ENCODE results near the gene NPAS3. TPM values are rescaled to one million over a fixed set of nuclear protein-coding genes. Genes with fewer than 3 reads are reported as not detected.

Gene NPAS3
- total RNA-seq, 6 donors from 2014 or later = 0.30 to 0.77 (median 0.59) TPM; not detected in 2

- TF ChIP-seq CTCF (IDR thresholded peaks at IDR 0.05) (no peak), EP300 (IDR thresholded peaks at IDR 0.05) (no peak), POLR2A (IDR thresholded peaks at IDR 0.05) (no peak), POLR2AphosphoS5 (IDR thresholded peaks at IDR 0.05) (no peak)
- WGBS, 2 donors = 86 to 88% methylated on average over 5 of the region's 5 CpGs
- Histone ChIP-seq H3K27ac (no peak overlapping the region), H3K36me3 (no peaks in the 10 kb centered on the region), H3K27me3 (no peaks in the 10 kb centered on the region), H3K4me3 (no peak overlapping the region), H3K9me3 (no peaks in the 10 kb centered on the region), H3K4me1 (no peaks in the 10 kb centered on the region)
- ATAC-seq (ENCODE audit: low FRiP score in 2 of 2) (no peak), DNase-seq (no peak)
Observed at GRCh38 chr14:33643426-33644181, 704.9 kb downstream of the NPAS3 start.

- Histone ChIP-seq H3K9me3 (no peaks in the 10 kb centered on the region), H3K27ac (no peak overlapping the region), H3K27me3 (no peaks in the 10 kb centered on the region), H3K4me1 (no peaks in the 10 kb centered on the region), H3K36me3 (no peaks in the 10 kb centered on the region), H3K4me3 (no peak overlapping the region)
- TF ChIP-seq CTCF (IDR thresholded peaks at IDR 0.05) (no peak), EP300 (IDR thresholded peaks at IDR 0.05) (no peak), POLR2A (IDR thresholded peaks at IDR 0.05) (no peak), POLR2AphosphoS5 (IDR thresholded peaks at IDR 0.05) (no peak)
- no peak for ATAC-seq (ENCODE audit: low FRiP score in 2 of 2)
- no peak for DNase-seq
- 82 to 84% methylated on average over 2 of the region's 2 CpGs for WGBS, 2 donors
Observed at GRCh38 chr14:33646692-33647260, 708.1 kb downstream of the NPAS3 start.

- no peak overlapping the region for H3K27ac ChIP-seq
- H3K27me3 ChIP-seq = no peaks in the 10 kb centered on the region
- peak in 1 of 2 donors; percentile 78 for ATAC-seq (ENCODE audit: low FRiP score in 2 of 2)
- H3K9me3 ChIP-seq = no peaks in the 10 kb centered on the region
- TF ChIP-seq CTCF (IDR thresholded peaks at IDR 0.05) (no peak), POLR2AphosphoS5 (IDR thresholded peaks at IDR 0.05) (no peak), EP300 (IDR thresholded peaks at IDR 0.05) (no peak), POLR2A (IDR thresholded peaks at IDR 0.05) (no peak)
- H3K4me3 ChIP-seq = no peak overlapping the region
- DNase-seq = no peak
- 69 to 83% methylated on average over 3 of the region's 3 CpGs for WGBS, 2 donors
- H3K36me3 ChIP-seq = no peaks in the 10 kb centered on the region
- H3K4me1 ChIP-seq = no peaks in the 10 kb centered on the region
Observed at GRCh38 chr14:33647385-33647786, 708.7 kb downstream of the NPAS3 start.

- Histone ChIP-seq H3K4me1 (no peaks in the 10 kb centered on the region), H3K27ac (no peak overlapping the region), H3K36me3 (no peaks in the 10 kb centered on the region), H3K27me3 (no peaks in the 10 kb centered on the region), H3K9me3 (no peaks in the 10 kb centered on the region), H3K4me3 (no peak overlapping the region)
- WGBS, 2 donors = 64 to 70% methylated on average over 3 of the region's 3 CpGs
- no peak for TF ChIP-seq POLR2A (IDR thresholded peaks at IDR 0.05)
- no peak for DNase-seq
- peak in 1 of 2 donors; percentile 11 for ATAC-seq (ENCODE audit: low FRiP score in 2 of 2)
Observed at GRCh38 chr14:33650430-33650829, 711.8 kb downstream of the NPAS3 start.

GRCh38 chr14:33652566-33653307, 714.1 kb downstream of the NPAS3 start:
- no peak overlapping the region for H3K27ac ChIP-seq
- WGBS, 2 donors = 72 to 84% methylated on average over 11 of the region's 11 CpGs
- no peaks in the 10 kb centered on the region for H3K36me3 ChIP-seq
- no peak for ATAC-seq (ENCODE audit: low FRiP score in 2 of 2)
- no peak overlapping the region for H3K4me3 ChIP-seq
- no peaks in the 10 kb centered on the region for H3K4me1 ChIP-seq
- H3K27me3 ChIP-seq = no peaks in the 10 kb centered on the region
- DNase-seq = no peak
- no peaks in the 10 kb centered on the region for H3K9me3 ChIP-seq
- TF ChIP-seq EP300 (IDR thresholded peaks at IDR 0.05) = no peak
- no peak for TF ChIP-seq POLR2AphosphoS5 (IDR thresholded peaks at IDR 0.05)
- TF ChIP-seq CTCF (IDR thresholded peaks at IDR 0.05) = no peak
- TF ChIP-seq POLR2A (IDR thresholded peaks at IDR 0.05) = no peak
